GM18502 (cell line): ENCODE data around the gene LAPTM5.
"Not testable (repeated sequence)": the region's sequence is repeated elsewhere in the genome, so short reads cannot be mapped to it uniquely, and the experiment has no call there.

ENCODE experiments used
- ATAC-seq: cut with Tn5 transposase; IDR thresholded peaks from one replicate; pipeline ENCODE4 v1.9.1; 2021; ENCODE audit warnings: mild to moderate bottlenecking; ENCODE audit not compliant: unreplicated experiment, poor library complexity

Gene LAPTM5, protein sequence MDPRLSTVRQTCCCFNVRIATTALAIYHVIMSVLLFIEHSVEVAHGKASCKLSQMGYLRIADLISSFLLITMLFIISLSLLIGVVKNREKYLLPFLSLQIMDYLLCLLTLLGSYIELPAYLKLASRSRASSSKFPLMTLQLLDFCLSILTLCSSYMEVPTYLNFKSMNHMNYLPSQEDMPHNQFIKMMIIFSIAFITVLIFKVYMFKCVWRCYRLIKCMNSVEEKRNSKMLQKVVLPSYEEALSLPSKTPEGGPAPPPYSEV

DNA sequence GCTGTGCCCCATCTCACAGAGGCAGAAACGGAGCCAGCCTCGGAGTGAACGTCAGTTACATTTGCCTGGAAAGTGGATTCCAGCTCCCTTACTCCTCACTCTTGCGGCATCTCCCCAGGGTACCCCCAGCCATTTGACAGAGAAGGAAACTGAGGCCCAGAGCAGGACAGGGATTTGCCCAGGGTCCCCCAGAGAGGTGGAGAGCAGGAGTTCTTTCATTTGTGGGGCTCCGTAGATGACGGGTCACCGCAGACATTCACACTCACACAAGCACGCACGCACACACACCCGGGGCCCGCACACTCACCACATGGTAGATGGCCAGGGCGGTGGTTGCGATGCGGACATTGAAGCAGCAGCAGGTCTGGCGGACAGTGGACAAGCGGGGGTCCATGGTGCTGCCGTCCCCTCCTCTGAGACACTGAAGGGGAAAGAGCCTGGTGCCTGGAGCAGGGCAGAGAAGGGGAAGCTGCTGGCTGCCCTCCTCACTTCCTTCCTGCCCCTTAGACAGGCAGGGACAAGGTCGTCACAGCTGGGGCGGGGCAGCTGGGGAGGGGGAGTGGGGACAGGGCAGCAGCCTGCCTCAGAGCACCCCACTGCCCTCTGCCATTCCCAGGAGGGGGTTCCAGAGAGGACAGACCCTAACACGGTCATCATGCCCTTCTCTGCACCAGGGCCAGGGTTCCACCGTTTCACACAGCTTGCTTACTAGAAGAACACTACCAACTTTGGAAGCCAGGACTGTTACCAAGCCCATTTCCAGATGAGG is at the start of gene LAPTM5:
Gene LAPTM5 (minus strand): TSS at position 423 of the 769 bp plus-strand sequence. CDS start 29 bp downstream, at position 394.
- no peak for ATAC-seq

- no peak for ATAC-seq
These were observed 49.1 kb upstream of the LAPTM5 start for GRCh38 chr1:30806381-30807317.

GRCh38 chr1:30805304-30806003 is 47.9 kb upstream of the LAPTM5 start:
- no peak for ATAC-seq

DNA sequence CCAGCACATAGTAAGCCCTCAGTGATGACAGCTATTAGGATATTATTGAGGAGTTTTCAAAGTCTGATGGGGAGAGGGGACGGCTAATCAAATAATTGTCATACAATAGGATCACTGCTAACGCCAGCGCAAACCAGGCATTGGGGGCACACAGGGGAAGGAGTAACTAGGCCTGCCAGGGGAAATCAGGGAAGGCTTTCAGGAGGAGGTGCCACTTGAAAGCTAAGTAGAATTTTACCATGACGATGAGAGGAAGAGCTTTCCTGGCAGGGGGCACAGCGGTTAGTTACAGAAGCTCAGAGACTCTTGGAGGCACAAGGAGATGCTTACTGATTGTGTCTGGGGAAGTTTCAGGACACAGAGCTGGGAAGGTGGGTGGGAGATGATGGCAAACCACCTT is 47.2 kb upstream of the LAPTM5 start:
- no peak for ATAC-seq

GRCh38 chr1:30804352-30804751 is 46.8 kb upstream of the LAPTM5 start:
- ATAC-seq: no peak

DNA sequence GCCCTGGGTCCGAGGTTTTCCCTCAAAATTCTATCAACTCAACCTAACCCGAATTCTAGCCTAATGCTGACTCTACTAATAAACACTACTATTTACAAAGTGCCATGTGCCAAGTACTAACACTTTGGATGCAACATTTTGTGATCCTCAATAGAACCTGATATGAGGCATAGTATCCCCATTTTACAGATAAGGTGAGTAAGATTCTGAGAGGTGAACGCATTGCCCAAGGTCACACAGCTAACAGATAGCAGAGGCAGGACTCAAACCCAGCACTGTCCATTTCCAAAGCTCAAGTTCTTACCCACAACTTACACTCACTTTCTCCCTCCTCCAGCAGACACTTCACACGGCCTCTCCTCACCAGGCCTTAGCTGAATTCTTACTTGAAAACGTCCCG is 46.0 kb upstream of the LAPTM5 start:
- ATAC-seq: no peak

GRCh38 chr1:30801771-30802198 is 44.2 kb upstream of the LAPTM5 start:
- no peak for ATAC-seq

GRCh38 chr1:30799233-30799511 is 41.6 kb upstream of the LAPTM5 start:
- ATAC-seq: no peak

- ATAC-seq: no peak
These were observed 41.0 kb upstream of the LAPTM5 start for GRCh38 chr1:30798389-30799232.

DNA sequence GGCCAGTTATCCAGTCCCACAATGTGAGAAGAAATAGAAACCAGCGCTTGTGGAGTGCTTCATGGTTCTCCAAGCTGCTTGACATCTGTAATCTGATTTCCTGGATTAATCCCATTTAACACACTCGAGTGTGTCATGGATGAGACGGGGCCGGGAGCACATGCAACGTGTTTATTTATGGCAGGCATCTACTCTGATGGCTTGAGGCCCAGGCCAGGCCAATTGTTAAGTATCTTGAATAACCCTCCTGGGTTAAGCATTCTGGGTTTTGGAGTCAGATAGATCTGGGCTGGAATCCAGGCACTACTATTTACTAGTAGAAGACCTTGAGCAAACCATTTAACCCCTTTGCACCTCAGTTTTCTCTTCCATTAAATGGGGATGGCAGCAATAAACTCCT is 37.5 kb upstream of the LAPTM5 start:
- no peak for ATAC-seq

GRCh38 chr1:30794260-30794659 is 36.7 kb upstream of the LAPTM5 start:
- no peak for ATAC-seq

DNA sequence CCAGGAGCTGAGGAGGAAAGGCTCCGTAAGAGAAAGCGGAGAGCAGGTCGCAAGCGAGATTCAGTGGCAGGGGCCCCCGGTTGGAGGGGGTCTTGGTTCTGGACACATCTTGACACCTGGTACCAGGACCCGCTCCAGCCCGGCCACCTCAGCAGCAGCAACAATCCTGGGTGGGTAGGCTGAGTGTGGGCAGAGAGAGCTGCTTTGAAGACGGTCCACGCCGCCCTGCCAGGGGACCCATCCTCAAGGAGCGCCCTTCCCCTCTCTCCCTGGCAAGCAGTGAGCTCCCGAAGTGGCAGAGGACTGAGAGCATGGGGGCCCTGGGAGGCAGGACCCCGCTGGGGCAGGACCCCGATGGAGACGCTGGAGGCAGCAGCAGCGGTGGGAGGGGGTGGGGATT is 35.6 kb upstream of the LAPTM5 start:
- ATAC-seq: no peak

- ATAC-seq: no peak
These were observed 34.3 kb upstream of the LAPTM5 start for GRCh38 chr1:30791868-30792267.

- ATAC-seq: no peak
These were observed 33.5 kb upstream of the LAPTM5 start for GRCh38 chr1:30790850-30791778.

DNA sequence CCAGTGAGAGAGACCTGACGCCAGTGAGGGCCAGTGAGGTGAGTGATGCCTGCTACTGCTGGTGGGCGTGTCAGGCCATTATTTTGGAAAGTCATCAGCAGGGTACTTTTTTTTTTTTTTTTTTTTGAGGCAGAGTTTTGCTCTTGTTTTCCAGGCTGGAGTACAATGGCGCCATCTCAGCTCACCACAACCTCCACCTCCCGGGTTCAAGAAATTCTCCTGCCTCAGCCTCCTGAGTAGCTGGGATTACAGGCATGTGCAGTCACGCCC is 32.6 kb upstream of the LAPTM5 start:
- ATAC-seq: not testable (repeated sequence)

DNA sequence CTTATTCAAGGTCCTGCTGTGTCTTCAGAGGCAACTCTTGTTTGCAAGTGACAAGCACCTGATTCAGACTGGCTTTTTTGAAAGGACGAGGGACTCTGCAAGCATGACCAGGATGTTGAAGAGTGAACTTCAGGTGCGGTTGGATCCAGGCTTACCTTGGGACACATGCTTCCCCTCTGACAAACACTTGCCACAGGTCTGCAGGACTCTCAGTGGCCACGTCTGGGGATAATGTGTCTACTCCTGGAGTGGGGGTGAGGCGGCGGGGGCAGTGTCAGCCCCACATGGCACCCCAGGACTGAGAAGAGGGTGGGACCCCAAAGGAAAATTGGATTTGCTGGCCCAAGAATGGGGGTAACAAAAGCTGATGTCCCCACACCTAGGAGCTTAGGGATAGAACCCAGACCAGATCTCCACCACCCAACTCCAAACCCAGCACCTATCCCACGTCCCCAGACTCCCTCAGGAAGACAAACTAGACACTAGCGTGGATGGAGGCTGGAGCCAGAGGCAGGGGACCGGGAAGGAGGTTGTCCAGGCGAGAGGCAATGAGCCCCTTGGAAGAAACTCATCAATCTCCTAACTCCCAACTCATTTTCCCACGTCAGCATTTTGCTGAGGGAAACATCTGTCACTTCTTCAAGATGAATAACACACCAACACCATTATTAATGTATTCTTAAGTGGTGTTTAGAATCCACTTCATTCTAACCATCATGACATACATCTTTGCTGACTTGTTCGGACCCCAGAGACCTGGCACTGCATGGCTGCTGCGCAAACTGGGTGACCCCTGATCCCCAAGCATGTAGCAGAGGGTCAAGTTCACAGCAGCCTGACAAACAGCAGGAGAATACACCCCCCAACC is 32.0 kb upstream of the LAPTM5 start:
- ATAC-seq: no peak

DNA sequence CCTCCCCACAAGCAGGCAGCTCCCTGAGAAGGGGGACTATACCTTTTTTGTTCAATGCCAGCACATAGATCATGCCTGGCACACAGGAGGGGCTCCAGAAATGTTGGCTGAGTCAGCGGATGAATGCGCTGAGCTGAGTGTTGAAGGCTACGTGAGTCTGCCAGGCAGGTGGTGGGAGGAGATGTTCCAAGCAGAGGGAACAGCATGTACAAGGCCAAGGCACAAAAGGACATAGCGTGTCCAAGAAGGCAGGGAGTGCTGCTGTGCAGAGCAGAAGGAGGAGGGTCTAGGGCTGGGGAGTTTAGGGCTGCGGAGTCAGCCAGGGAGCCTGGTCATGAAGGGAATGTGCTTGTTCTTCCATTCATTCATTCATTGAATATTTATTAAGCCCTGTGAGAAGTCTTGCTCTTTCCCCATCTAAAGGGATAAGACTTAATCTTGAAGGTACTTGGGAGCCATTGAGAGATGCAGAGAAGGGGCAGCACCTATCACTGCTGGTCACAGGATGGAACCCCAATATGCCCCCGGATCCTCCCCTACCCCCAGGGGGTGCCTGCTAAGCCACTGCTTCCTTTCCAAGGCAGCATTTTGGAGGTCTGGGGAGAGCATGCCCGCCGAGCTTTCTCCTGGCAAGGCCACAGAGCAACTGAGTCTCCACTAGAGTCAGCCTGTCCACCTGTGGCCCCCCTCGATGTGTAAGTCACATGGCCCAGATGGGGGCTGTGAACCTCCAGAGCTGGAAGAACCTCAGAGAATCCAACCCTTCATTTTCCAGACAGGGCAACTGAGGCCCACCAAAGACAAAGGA is 31.2 kb upstream of the LAPTM5 start:
- no peak for ATAC-seq
